ENCODE data around the gene CNOT1.

- TF ChIP-seq TSHZ1 (tag by site-specific recombination; IDR thresholded peaks at IDR 0.05; ENCODE audit: borderline replicate concordance), result no peak
- no peak for TF ChIP-seq CTCF (tag by site-specific recombination; IDR thresholded peaks at IDR 0.05)
- TF ChIP-seq ZNF10 (tag by site-specific recombination; IDR thresholded peaks at IDR 0.05), result no peak
- TF ChIP-seq TCF7L2 (IDR thresholded peaks at IDR 0.05; ENCODE audit: borderline replicate concordance, low read depth, low read length), result no peak
- no peak for TF ChIP-seq ZNF324 (tag by site-specific recombination; IDR thresholded peaks at IDR 0.05)
- no peak for TF ChIP-seq ZNF677 (tag by site-specific recombination; IDR thresholded peaks at IDR 0.05)
- no peak for TF ChIP-seq ZNF157 (tag by site-specific recombination; IDR thresholded peaks at IDR 0.05)
- no peak for TF ChIP-seq ZNF530 (tag by site-specific recombination; IDR thresholded peaks at IDR 0.05; ENCODE audit: low read depth)
Observed at GRCh38 chr16:58644765-58645487, 15.3 kb upstream of the CNOT1 start.
